H4 (cell line): ENCODE results near the gene DNAJC24. TPM values are rescaled to one million over a fixed set of nuclear protein-coding genes. Genes with fewer than 3 reads are reported as not detected.
"Not testable (repeated sequence)": the region's sequence is repeated elsewhere in the genome, so short reads cannot be mapped to it uniquely, and the experiment has no call there.

Experiments used
- DNase-seq: peaks from one replicate; pipeline ENCODE4 v3.0.0-alpha.2; 2015; ENCODE audit warnings: low spot score
- total RNA-seq: library from RNA; depleted of rRNA; stranded (reverse); fragments of >200 nt; shearing (Covaris generic); gene quantifications from 2 replicates; pipeline ENCODE4 v1.2.3, GENCODE V29; 2014; rRNA removed

Gene DNAJC24
- 12.7 and 14.2 TPM in 2 replicates for total RNA-seq

GRCh38 chr11:31369348-31370329, at the start of gene DNAJC24, which contains the start of gene DCDC1:
TSS of gene DNAJC24 (plus strand) at chr11:31369860. CDS start at chr11:31370749, 889 bp downstream.
TSS of gene DCDC1 (minus strand) at chr11:31369739. CDS start at chr11:31328280, 41,459 bp downstream.
- DNase-seq: peak; percentile 95

DNA sequence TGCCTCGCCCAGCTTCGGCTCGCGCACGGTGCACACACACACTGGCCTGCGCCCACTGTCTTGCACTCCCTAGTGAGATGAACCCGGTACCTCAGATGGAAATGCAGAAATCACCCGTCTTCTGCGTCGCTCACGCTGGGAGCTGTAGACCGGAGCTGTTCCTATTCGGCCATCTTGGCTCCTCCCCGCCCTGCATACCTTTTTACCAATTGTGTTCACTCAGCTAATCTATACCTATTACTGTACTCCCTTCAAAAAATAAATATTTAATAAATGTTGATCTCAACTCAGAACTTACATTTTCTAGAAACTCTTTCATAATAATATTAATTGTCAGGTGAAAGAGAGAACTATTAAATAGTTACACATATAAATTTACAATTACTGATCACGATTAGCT, 48.2 kb upstream of the DNAJC24 start:
- DNase-seq: not testable (repeated sequence)

GRCh38 chr11:31323145-31323544, 46.5 kb upstream of the DNAJC24 start:
- DNase-seq: no peak

DNA sequence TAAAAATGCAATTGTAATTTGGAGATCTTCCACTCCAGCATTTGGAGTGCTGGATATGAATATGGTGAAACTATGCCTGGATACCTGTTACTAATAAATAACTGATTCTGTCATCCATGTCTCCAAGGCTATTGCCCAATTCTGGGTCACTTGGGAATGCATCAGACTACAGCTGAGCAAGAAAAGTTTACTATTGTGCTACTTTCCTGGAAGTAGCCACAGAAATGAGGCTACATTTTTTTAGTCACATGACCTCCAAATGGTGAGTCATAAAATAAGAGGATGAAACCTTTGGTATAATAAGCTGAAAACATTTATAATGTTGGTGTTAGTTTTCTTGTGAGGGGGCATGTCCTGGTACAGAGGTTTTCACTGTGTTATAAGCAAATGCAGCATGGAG, 44.5 kb upstream of the DNAJC24 start:
- peak; percentile 89 for DNase-seq

GRCh38 chr11:31326470-31327148, 43.1 kb upstream of the DNAJC24 start:
- no peak for DNase-seq

DNA sequence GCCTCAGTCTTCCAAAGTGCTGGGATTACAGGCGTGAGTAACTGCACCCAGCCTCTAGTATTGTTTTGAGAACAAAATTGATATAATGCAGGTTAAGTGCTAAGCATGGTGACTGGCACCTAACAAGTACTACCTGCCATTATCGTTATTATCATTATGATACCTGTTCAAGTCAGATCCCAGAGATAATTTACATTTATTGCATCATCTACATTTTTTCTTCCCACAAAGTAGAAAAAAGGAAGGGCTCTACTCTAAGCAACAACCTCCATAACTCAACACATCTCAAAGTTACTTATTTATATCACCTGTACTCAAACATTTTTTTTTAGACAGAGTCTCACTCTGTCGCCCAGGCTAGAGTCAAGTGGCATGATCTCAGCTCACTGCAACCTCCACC, 42.2 kb upstream of the DNAJC24 start:
- no peak for DNase-seq

DNA sequence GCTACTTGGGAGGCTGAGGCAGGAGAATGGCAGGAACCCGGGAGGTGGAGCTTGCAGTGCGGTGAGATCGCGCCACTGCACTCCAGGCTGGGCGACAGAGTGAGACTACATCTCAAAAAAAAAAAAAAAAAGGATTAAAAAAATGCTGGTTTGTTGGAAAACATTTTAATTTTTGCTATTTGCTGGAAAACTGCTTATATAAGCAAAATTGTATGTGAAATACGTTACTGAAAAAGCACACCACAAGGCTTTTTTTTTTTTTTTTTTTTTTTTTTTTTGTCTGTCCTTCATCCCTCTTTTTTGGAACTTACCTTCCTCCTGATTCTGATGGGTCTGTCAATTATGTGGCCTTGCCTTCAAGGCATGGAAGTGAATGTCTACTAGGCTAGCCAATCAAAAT, 41.0 kb upstream of the DNAJC24 start:
- no peak for DNase-seq

DNA sequence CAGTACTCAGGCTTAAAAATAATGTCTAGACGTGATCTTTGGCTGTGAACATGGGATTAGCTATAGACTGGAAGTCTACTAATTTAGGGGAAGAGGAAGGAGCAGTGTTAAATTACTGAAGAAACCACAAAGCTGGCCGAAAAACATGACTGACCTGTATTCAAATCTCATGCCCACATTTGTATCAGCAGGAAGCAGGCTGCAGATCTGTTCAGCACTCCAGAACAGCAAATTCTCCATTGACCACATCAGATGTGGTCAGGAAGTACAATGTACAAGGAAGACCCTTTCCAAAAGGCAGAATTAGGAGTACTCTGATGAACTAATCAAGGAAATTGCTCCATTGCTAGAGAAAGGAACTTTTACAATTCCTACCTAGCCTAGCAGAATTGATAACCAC, 31.9 kb upstream of the DNAJC24 start:
- DNase-seq: no peak

GRCh38 chr11:31340903-31341572, 28.6 kb upstream of the DNAJC24 start:
- DNase-seq: peak; percentile 49

- DNase-seq: no peak
Measured at GRCh38 chr11:31351168-31351567, 18.5 kb upstream of the DNAJC24 start.

GRCh38 chr11:31355131-31355530, 14.5 kb upstream of the DNAJC24 start:
- no peak for DNase-seq

GRCh38 chr11:31355817-31356216, 13.8 kb upstream of the DNAJC24 start:
- no peak for DNase-seq

- no peak for DNase-seq
Measured at GRCh38 chr11:31361743-31362142, 7.9 kb upstream of the DNAJC24 start.

DNA sequence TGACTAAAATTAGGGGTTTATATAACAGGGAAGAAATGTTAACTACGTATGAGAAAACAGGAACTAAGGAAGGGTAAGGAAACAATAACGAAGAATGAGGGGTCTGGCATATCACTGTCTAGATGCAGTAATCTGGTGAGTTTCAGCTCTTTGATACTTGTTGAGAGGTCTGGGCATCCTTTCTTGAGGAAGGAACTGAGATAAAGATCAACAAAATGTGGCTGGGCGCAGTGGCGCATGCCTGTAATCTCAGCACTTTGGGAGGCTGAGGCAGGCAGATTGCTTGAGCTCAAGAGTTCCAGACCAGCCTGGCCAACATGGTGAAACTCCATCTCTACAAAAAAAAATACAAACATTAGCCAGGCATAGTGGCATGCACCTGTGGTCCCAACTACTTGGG, 2.9 kb upstream of the DNAJC24 start:
- no peak for DNase-seq

DNA sequence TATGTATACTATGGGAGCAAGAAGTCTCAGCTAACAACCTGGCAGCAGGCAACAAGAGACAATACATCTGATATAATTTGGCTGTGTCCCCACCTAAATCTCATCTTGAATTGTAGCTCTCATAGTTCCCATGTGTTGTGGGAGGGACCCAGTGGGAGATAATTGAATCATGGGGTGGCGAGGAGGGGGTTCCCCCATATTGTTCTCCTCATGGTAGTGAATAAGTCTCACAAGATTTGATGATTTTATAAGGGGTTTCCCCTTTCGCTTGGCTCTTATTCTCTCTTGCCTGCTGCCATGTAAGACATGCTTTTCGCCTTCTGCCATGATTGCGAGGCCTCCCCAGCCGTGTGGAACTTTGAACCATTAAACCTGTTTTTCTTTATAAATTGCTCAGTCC, 6.2 kb downstream of the DNAJC24 start:
- DNase-seq: no peak

GRCh38 chr11:31383116-31383515, 13.5 kb downstream of the DNAJC24 start:
- no peak for DNase-seq

DNA sequence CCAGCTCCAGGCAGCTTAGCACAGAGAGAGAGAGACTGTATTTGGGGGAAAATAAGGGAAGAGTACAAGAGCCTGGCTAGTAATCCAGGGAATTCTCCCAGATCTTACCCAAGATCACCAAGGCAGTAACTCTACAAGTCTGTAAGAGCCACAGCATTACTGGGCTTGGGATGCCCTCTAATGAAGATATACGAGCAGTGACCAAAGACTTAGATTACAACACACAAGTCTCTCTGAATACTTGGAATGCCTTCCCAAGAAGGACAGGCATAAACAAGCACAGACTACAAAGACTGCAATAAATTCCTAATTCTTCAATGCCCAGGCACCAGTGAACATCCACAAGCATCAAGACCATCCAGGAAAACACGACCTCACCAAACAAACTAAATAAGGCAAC, 17.7 kb downstream of the DNAJC24 start:
- no peak for DNase-seq

DNA sequence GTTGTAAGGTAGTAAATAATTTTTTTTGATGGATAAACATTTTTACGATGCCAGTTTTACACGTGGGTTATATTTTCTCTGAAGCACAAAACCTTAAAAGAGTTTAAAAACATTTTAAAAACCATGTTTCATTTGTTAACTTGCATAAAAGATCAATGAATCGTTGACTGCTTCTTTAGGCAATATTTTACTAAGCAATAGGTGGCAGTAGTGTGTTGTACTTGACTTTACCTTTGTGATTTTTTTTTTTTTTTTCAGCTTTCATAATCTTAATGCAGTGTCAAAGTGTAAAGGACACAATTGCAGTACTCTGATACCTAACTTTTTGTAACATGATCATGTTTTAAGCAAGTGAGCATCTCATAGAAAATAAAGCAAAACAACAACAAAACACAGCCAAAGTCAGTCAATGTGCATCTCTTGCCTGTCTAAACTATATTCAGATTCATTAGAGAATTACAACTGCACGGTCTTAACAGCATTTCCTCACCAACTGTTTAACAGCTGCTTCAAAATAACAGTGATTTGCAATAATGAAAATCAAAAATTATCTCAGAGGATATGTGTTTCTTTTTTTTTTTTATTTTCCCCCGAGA, 27.7 kb downstream of the DNAJC24 start:
- peak; percentile 16 for DNase-seq

DNA sequence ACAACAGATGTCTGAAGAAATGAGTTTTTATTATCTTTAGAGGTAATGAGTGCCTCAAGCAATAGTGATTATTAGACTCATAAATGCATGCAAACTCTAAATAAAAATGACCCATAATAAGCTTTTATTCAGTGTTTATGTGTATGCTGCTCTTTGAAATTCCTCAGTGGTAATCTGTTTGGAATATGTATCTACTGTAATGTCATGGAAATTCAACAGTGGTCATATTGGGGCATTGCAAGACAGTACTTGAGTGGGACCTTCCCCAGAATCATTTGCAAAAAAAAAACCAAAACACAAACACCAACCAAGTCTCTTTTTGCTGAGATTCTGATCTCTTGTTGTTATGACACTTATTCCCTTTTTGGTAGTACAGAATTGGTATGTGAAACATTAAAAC, 35.0 kb downstream of the DNAJC24 start:
- DNase-seq: no peak

GRCh38 chr11:31408201-31408600, 38.5 kb downstream of the DNAJC24 start:
- DNase-seq: no peak

DNA sequence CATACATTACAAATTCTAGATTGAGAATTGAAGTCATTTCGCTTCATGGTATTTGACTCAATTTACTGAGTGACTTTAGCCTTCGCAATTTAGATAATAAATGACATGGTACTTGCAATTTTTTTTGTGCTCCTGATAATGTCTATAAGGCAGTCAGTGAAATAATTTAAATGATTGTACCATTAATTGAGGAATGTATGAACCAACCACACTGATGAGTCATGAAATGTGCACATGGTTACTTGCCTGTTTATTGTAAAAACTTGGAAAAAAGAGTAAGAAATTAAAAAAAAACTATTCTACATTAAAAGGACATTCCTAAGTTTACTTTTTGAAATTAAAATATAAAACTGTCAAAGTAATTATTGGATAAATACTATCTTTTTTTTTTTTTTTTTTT, 43.3 kb downstream of the DNAJC24 start:
- DNase-seq: no peak

DNA sequence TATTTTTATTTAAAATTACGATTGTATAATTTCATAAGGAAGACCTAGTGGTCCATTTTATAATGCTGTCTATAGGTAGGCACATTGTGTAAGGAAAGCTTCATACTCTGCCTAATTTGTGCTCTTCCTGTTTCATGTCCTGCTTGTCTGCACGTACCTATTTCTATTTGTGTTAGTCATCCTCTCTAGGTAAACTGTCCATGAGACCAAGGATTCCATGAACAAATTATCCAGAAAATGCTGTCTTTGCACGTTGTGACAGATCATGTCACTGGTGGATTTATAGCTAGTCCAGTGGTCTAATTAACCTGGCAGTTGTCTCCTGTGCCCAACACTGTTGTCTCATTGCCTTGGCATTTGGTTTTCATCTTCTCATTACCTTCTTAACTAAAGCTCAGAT, 44.7 kb downstream of the DNAJC24 start:
- DNase-seq: no peak
